ENCODE data around the gene THADA. TPM values are rescaled to one million over a fixed set of nuclear protein-coding genes. Genes with fewer than 3 reads are reported as not detected.
"Not testable (repeated sequence)": the region's sequence is repeated elsewhere in the genome, so short reads cannot be mapped to it uniquely, and the experiment has no call there.

THADA gene
- total RNA-seq, 2 experiments from 2014 or later, result 26.2 to 32.2 TPM

GRCh38 chr2:43193652-43194120 is 402.2 kb downstream of the THADA start:
- H3K36me3 Mint-ChIP-seq (ENCODE audit: low read depth), result peaks cover 11% of the 10 kb centered on the region

DNA sequence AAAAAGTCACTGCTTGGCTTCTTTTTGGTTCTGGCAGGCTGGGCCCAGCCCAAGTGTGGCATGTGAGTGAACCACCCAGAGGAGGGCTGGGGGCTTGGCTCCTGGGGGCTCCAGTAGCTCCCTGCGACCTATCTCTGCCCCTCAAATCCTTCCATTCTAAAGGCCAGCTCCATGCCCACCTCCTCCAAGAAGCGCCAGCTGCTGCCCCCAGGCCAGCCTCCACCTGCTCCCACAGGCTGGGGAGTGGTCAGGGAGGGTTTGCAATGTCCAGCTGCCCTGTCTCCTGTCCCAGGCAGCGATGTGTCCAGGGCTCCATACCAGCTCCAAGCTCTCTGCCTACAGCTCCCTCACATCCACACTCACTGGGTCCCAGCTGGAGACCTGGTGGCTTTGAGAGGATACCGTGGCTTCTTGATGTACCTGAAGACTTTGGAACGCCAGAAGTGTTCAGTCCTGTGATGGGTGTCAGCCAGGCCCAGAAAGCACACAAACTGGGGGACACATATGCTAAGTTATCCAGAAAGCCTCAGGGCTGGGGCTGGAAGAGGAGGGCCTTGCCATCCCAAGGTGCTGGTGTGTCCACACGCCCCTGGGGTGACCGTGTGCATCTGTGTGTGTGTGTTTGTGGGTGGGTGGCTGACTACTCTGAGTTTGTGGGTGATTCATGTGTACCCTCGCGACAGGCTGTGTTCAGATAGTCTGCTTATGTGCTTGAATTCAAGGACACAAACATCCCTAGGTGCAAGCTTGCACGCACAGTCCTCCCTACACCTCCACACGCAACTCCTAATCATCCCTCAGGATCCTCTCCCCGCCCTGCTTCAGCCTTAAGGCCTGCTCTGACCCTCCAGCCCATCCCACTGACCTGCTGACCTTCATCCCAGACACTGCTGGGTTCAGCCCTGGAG is 402.8 kb downstream of the THADA start:
- no peak for DNase-seq
- POLR2A ChIA-PET, result no interaction called here
- Mint-ChIP-seq H3K9me3 (peaks cover 7% of the 10 kb centered on the region), H3K27me3 (no peaks in the 10 kb centered on the region), H3K36me3 (ENCODE audit: low read depth) (peaks cover 11% of the 10 kb centered on the region), H3K27ac (peak overlapping the region; percentile 96), H3K4me1 (peaks cover 65% of the 10 kb centered on the region), H3K4me3 (peak overlapping the region; percentile 90)
- CTCF ChIA-PET, result interaction anchor here (0.7 to 4.5 kb wide), 9 partner anchors 13 to 33 kb away, joined by 3 to 28 read pairs (median 4); partner anchors contain the start of gene ZFP36L2

More at GRCh38 chr2:43193652-43194120, 402.2 kb downstream of the THADA start:
- peaks cover 64% of the 10 kb centered on the region for H3K4me1 Mint-ChIP-seq
- peak overlapping the region; percentile 96 for H3K27ac Mint-ChIP-seq
- no peak for DNase-seq
- H3K27me3 Mint-ChIP-seq, result no peaks in the 10 kb centered on the region
- POLR2A ChIA-PET, result no interaction called here
- CTCF ChIA-PET, result interaction anchor here (0.7 to 4.5 kb wide), 4 partner anchors 14 to 29 kb away, joined by 3 to 28 read pairs (median 4); no protein-coding TSS in a partner anchor
- peak overlapping the region; percentile 90 for H3K4me3 Mint-ChIP-seq
- peaks cover 7% of the 10 kb centered on the region for H3K9me3 Mint-ChIP-seq

DNA sequence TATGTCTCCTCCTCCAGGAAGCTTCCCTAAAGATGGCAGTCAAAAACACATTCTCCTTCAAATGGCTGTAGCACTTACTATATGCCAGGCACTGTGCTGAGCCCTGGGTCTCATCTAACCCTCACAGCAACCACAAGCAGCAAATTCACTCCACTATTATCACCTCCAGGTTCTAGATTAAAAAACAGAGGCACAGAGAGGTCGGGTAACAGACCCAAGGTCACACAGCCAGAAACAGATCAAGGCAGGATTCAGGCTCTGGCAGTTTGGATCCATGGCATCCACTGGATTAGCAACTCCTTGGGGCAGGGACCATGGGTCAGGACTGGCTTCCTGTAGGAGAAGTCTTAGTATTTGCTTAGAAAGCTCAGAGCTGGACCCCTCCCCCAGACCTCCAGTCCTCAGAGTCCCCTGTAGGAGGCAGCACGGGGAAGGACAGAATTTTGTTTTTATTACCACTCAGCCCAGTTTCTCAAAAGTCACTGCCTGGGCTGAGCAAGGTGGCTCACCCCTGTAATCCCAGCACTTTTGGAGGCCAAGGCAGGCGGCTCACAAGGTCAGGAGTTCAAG is 403.8 kb downstream of the THADA start:
- Mint-ChIP-seq H3K4me3 (no peak overlapping the region), H3K36me3 (ENCODE audit: low read depth) (peaks cover 6% of the 10 kb centered on the region), H3K9me3 (peaks cover 3% of the 10 kb centered on the region), H3K27me3 (no peaks in the 10 kb centered on the region), H3K27ac (peak overlapping the region; percentile 77), H3K4me1 (peaks cover 68% of the 10 kb centered on the region)
- DNase-seq, result peak; percentile 47
- ChIA-PET POLR2A (no interaction called here), CTCF (interaction anchor here (0.8 to 4.5 kb wide), 8 partner anchors 10 to 34 kb away, joined by 3 to 28 read pairs (median 4); partner anchors contain the start of gene ZFP36L2)

DNA sequence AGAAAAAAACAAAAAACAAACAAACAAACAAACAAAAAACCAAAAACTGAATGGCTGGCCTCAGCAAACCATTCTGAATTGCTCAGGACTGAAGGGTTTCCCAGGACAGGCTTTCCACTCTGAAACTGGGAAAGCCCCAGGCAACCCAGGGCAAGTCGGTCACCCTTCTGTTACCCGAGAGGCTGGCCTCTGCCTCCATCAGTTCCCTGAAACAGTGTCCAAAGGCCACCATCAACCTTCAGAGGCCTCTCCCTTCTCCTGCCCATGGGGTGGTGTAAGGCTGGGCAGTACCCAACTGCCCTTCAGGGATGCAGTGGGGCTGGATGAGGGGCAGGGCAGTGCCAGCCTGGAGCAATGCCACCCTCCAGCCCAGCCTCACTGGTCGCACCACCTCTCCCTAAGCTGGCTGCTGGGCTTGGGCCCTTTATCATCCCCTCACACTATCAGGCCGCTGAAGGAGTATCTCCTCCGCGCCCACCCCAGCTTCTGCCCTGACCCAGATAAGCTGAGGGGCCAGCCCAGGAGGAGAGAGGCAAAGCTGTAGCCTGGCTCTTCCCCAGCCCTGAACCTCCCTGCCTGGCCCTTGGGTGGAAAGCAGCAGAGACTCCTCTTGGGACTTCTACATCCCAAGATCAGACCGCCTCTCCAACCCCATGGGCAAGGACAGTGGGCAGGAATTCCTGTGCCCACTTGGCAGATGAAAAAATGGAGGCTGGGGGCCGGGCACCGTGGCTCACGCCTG is 405.4 kb downstream of the THADA start:
- DNase-seq, result no peak
- H3K4me3 Mint-ChIP-seq, result no peak overlapping the region
- ChIA-PET POLR2A (no interaction called here), CTCF (interaction anchor here (1.0 to 2.4 kb wide), 3 partner anchors 10 to 25 kb away, joined by 3 to 9 read pairs (median 6); no protein-coding TSS in a partner anchor)
- peaks cover 71% of the 10 kb centered on the region for H3K4me1 Mint-ChIP-seq
- peaks cover 2% of the 10 kb centered on the region for H3K36me3 Mint-ChIP-seq (ENCODE audit: low read depth)
- no peak overlapping the region for H3K27ac Mint-ChIP-seq
- H3K9me3 Mint-ChIP-seq, result no peaks in the 10 kb centered on the region
- H3K27me3 Mint-ChIP-seq, result no peaks in the 10 kb centered on the region

- CTCF ChIA-PET, result interaction anchor here (2.0 kb wide), 1 partner anchor 9 kb away, joined by 9 read pairs; no protein-coding TSS in a partner anchor
- POLR2A ChIA-PET, result not testable (repeated sequence)
These were observed 406.0 kb downstream of the THADA start for GRCh38 chr2:43189861-43190260.

DNA sequence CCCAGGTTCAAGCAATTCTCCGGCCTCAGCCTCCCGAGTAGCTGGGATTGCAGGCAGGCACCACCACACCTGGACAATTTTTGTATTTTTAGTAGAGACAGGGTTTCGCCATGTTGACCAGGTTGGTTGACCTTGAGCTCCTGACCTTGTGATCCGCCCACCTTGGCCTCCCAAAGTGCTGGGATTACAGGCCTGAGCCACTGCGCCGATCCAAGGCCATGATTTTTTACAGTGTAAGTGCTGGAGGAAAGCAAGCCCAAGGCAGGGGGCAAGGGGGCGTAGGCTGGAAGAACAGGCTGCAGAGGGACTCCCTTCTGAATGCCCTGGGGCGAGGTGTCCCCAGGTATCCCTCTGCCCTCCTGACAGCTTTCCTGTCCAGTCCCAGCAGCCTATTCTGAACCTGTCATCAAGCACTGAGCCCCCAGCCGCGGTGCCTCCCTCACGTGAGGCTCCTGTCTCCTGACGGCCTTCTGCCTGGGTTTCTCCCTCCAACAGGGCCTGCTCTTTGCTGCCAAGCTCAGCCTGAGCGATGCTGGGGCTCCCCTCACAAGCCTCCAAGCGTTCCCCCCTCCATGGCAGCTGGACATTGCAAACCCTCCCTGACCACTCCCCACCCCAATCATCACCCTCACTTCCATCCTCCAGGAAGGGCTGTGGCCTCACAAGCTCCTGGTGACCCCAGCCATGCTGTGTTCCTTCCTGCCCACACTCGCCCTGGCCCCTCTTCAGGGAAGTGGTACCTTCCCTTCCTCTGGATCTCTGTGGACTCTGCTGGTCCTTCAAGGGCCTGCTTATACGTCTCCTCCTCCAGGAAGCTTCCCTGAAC is 407.1 kb downstream of the THADA start:
- no peak overlapping the region for H3K4me3 Mint-ChIP-seq
- peaks cover 72% of the 10 kb centered on the region for H3K4me1 Mint-ChIP-seq
- no peak overlapping the region for H3K27ac Mint-ChIP-seq
- ChIA-PET CTCF (interaction anchor here (0.5 to 2.8 kb wide), 7 partner anchors 8 to 572 kb away, joined by 3 to 10 read pairs (median 3); no protein-coding TSS in a partner anchor), POLR2A (no interaction called here)
- no peaks in the 10 kb centered on the region for H3K9me3 Mint-ChIP-seq
- H3K27me3 Mint-ChIP-seq, result no peaks in the 10 kb centered on the region
- DNase-seq, result no peak
- no peaks in the 10 kb centered on the region for H3K36me3 Mint-ChIP-seq (ENCODE audit: low read depth)

More at GRCh38 chr2:43189861-43190260, 406.0 kb downstream of the THADA start:
- DNase-seq; H3K9me3 Mint-ChIP-seq; H3K27ac Mint-ChIP-seq; H3K36me3 Mint-ChIP-seq (ENCODE audit: low read depth); H3K27me3 Mint-ChIP-seq; H3K4me3 Mint-ChIP-seq: not testable (repeated sequence)
- H3K4me1 Mint-ChIP-seq, result peaks cover 72% of the 10 kb centered on the region

GRCh38 chr2:43186679-43187374 is 409.0 kb downstream of the THADA start:
- POLR2A ChIA-PET, result no interaction called here
- Mint-ChIP-seq H3K4me3 (no peak overlapping the region), H3K36me3 (ENCODE audit: low read depth) (no peaks in the 10 kb centered on the region), H3K27me3 (no peaks in the 10 kb centered on the region), H3K27ac (peak overlapping the region; percentile 66), H3K4me1 (peaks cover 60% of the 10 kb centered on the region), H3K9me3 (no peaks in the 10 kb centered on the region)
- CTCF ChIA-PET, result interaction anchor here (0.7 to 2.8 kb wide), 8 partner anchors 9 to 20 kb away, joined by 3 to 10 read pairs (median 3); no protein-coding TSS in a partner anchor
- no peak for DNase-seq

GRCh38 chr2:43186321-43186678 is 409.5 kb downstream of the THADA start:
- ChIA-PET POLR2A (no interaction called here), CTCF (interaction anchor here (0.6 to 2.8 kb wide), 8 partner anchors 9 to 203 kb away, joined by 3 to 10 read pairs (median 3); no protein-coding TSS in a partner anchor)
- Mint-ChIP-seq H3K4me3 (no peak overlapping the region), H3K27ac (peak overlapping the region; percentile 74), H3K27me3 (no peaks in the 10 kb centered on the region), H3K36me3 (ENCODE audit: low read depth) (peaks cover 2% of the 10 kb centered on the region), H3K9me3 (no peaks in the 10 kb centered on the region), H3K4me1 (peaks cover 59% of the 10 kb centered on the region)
- DNase-seq, result no peak

- DNase-seq, result no peak
- CTCF ChIA-PET, result interaction anchor here (1.0 to 1.3 kb wide), 3 partner anchors 11 to 53 kb away, joined by 3 read pairs; no protein-coding TSS in a partner anchor
- peaks cover 5% of the 10 kb centered on the region for H3K36me3 Mint-ChIP-seq (ENCODE audit: low read depth)
- H3K27me3 Mint-ChIP-seq, result no peaks in the 10 kb centered on the region
- H3K9me3 Mint-ChIP-seq, result no peaks in the 10 kb centered on the region
- H3K27ac Mint-ChIP-seq, result peak overlapping the region; percentile 89
- H3K4me1 Mint-ChIP-seq, result peaks cover 69% of the 10 kb centered on the region
- POLR2A ChIA-PET, result no interaction called here
- peak overlapping the region; percentile 11 for H3K4me3 Mint-ChIP-seq
These were observed 410.7 kb downstream of the THADA start for GRCh38 chr2:43185146-43185545.

DNA sequence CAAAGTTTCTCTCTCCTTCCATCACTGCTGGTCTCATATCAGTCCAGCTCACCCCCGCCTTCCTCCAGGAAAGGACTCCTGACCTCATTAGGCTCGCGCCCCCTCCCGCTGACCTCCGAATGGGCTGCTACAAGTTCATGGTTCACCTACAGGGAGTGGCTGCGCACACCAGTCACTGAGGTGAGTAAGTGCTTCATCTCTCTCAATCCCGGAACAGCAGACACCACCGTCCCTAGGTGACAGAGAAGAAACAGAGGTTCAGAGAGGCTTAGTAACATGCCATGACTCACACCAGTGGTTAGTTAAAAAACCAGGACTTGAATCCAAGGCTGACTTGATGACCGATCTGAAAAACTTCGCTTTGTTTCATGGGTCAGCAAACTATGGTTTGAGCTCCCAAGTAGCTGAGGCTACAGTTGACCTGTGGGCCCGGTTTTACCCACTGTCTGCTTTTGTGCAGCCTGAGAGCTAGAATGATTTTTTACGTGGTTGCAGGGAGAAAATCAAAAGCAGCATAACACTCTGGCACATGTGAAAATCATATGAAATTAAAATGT is 411.4 kb downstream of the THADA start:
- POLR2A ChIA-PET, result no interaction called here

GRCh38 chr2:43183743-43184142 is 412.1 kb downstream of the THADA start:
- Mint-ChIP-seq H3K27ac (no peak overlapping the region), H3K36me3 (ENCODE audit: low read depth) (peaks cover 5% of the 10 kb centered on the region), H3K27me3 (no peaks in the 10 kb centered on the region), H3K4me3 (no peak overlapping the region), H3K4me1 (peaks cover 71% of the 10 kb centered on the region), H3K9me3 (no peaks in the 10 kb centered on the region)
- CTCF ChIA-PET, result interaction anchor here (1.3 to 6.5 kb wide), 3 partner anchors 9 to 46 kb away, joined by 3 to 42 read pairs (median 6); no protein-coding TSS in a partner anchor
- DNase-seq, result no peak
- POLR2A ChIA-PET, result no interaction called here

More for the DNA sequence above, 411.4 kb downstream of the THADA start:
- Mint-ChIP-seq H3K36me3 (ENCODE audit: low read depth) (peaks cover 5% of the 10 kb centered on the region), H3K4me3 (no peak overlapping the region), H3K9me3 (no peaks in the 10 kb centered on the region), H3K4me1 (peaks cover 69% of the 10 kb centered on the region), H3K27me3 (no peaks in the 10 kb centered on the region), H3K27ac (peak overlapping the region; percentile 89)
- CTCF ChIA-PET, result interaction anchor here (1.0 to 1.3 kb wide), 2 partner anchors 10 to 52 kb away, joined by 3 read pairs; no protein-coding TSS in a partner anchor
- DNase-seq, result peak; percentile 55
